CD4-positive, alpha-beta T cell treated with Interleukin-2 at 100 ng/mL for 4 hours (primary cell): ENCODE measurements around the gene MYADML2.
A peak's percentile ranks its signal among the peaks of the same experiment; 100 is the strongest.
"Not testable (repeated sequence)": the region's sequence is repeated elsewhere in the genome, so short reads cannot be mapped to it uniquely, and the experiment has no call there.

Experiments used
- DNase-seq: peaks from one replicate; pipeline ENCODE4 v3.0.0-alpha.2; 2020; ENCODE audit warnings: low spot score

The MYADML2 gene

GRCh38 chr17:81924557-81925532, 22.2 kb downstream of the MYADML2 start:
- peak; percentile 21 for DNase-seq

GRCh38 chr17:81923302-81924260, 23.5 kb downstream of the MYADML2 start:
- no peak for DNase-seq

GRCh38 chr17:81922566-81923301, 24.3 kb downstream of the MYADML2 start:
- no peak for DNase-seq

- DNase-seq, result no peak
These were observed 25.0 kb downstream of the MYADML2 start for GRCh38 chr17:81921996-81922565.

GRCh38 chr17:81921537-81921862, 25.5 kb downstream of the MYADML2 start:
- DNase-seq, result no peak

GRCh38 chr17:81920612-81921536, 26.2 kb downstream of the MYADML2 start:
- no peak for DNase-seq

GRCh38 chr17:81918832-81919545, 28.0 kb downstream of the MYADML2 start:
- DNase-seq, result no peak

GRCh38 chr17:81918333-81918669, 28.7 kb downstream of the MYADML2 start:
- not testable (repeated sequence) for DNase-seq

- DNase-seq, result peak; percentile 84
These were observed 29.3 kb downstream of the MYADML2 start, which contains the start of gene SIRT7 for GRCh38 chr17:81917565-81918332. Gene SIRT7, minus strand, starts transcription at chr17:81918176. Its CDS starts 45 bp downstream, at chr17:81918131.

GRCh38 chr17:81916234-81917001, 30.6 kb downstream of the MYADML2 start:
- DNase-seq, result no peak

- no peak for DNase-seq
These were observed 31.7 kb downstream of the MYADML2 start for GRCh38 chr17:81915331-81915730.

GRCh38 chr17:81914103-81914850, 32.8 kb downstream of the MYADML2 start:
- no peak for DNase-seq

- no peak for DNase-seq
These were observed 33.5 kb downstream of the MYADML2 start for GRCh38 chr17:81913394-81914102.

GRCh38 chr17:81912441-81913309, 34.4 kb downstream of the MYADML2 start:
- DNase-seq, result no peak

- DNase-seq, result no peak
These were observed 35.1 kb downstream of the MYADML2 start for GRCh38 chr17:81911969-81912368.
